Neural progenitor cell (in vitro differentiated cells): Measurements from ENCODE around the gene OVCH2.

Source experiments
- CTCF ChIP-seq: fragments of 200-600 bp; sonication (generic); IDR thresholded peaks from 2 replicates; pipeline ENCODE4 v1.5.1; 2017; ENCODE audit warnings: antibody characterized with exemption, mild to moderate bottlenecking
- EZH2 ChIP-seq: fragments of 200-600 bp; sonication (generic); IDR thresholded peaks from 2 replicates; pipeline ENCODE4 v1.6.1; 2017; ENCODE audit warnings: antibody characterized with exemption, mild to moderate bottlenecking, moderate library complexity
- EZH2phosphoT487 ChIP-seq: fragments of 200-600 bp; sonication (generic); IDR thresholded peaks from 2 replicates; pipeline ENCODE4 v1.6.1; 2017; ENCODE audit warnings: antibody characterized with exemption

DNA sequence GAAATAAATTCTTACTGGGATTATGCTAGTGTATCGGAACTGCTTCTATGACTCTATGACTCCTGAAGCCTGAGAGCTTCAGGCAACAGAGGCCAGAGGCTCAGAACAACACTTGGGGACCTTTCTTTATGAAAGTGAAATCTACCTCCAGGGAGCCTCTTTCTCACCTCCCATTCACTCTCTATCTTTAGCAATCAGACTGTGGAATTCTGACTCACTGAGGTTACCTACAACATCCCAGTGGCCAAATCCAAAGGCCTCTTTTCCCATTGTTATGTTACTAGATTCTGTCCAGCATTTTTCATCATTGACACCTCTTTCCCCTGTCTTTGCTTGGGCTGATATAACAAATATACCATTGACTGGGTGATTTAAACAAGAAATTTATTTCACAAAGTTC lies 18.9 kb downstream of the OVCH2 start:
- TF ChIP-seq EZH2 (no peak), CTCF (no peak), EZH2phosphoT487 (no peak)
